Smooth muscle cell (in vitro differentiated cells): ENCODE results near the gene CDH4. TPM values are rescaled to one million over a fixed set of nuclear protein-coding genes. Genes with fewer than 3 reads are reported as not detected.

ENCODE experiments used
- DNase-seq: peaks from one replicate; lab custom pipeline; 2025; ENCODE audit not compliant: unreplicated experiment; lab: John Stamatoyannopoulos, UW
- H2AFZ ChIP-seq: fragments of 200-600 bp; sonication (generic); 2 replicates; pipeline ENCODE4 v1.6.0; 2016; ENCODE audit warnings: antibody characterized with exemption, low read depth, mild to moderate bottlenecking
- H3F3A ChIP-seq: fragments of 200-600 bp; sonication (generic); 2 replicates; pipeline ENCODE4 v1.6.0; 2017; ENCODE audit warnings: antibody characterized with exemption, low read depth
- H3K27ac ChIP-seq: fragments of 200-600 bp; sonication (generic); 2 replicates; pipeline ENCODE4 v1.5.1; 2016; ENCODE audit warnings: low read depth, mild to moderate bottlenecking
- H3K27me3 ChIP-seq: fragments of 200-600 bp; sonication (generic); 2 replicates; pipeline ENCODE4 v1.6.1; 2016; ENCODE audit warnings: low read depth, mild to moderate bottlenecking
- H3K36me3 ChIP-seq: fragments of 200-600 bp; sonication (generic); 2 replicates; pipeline ENCODE4 v1.5.1; 2016; ENCODE audit warnings: low read depth
- H3K4me1 ChIP-seq: fragments of 200-600 bp; sonication (generic); 2 replicates; pipeline ENCODE4 v1.5.1; 2016; ENCODE audit warnings: low read depth
- H3K4me2 ChIP-seq: fragments of 200-600 bp; sonication (generic); 2 replicates; pipeline ENCODE4 v1.6.0; 2016; ENCODE audit warnings: mild to moderate bottlenecking
- H3K4me3 ChIP-seq: fragments of 200-600 bp; sonication (generic); 2 replicates; pipeline ENCODE4 v1.5.1; 2016; ENCODE audit warnings: mild to moderate bottlenecking
- H3K79me2 ChIP-seq: fragments of 200-600 bp; sonication (generic); 2 replicates; pipeline ENCODE4 v1.6.0; 2016; ENCODE audit warnings: low read depth, mild to moderate bottlenecking
- H3K9ac ChIP-seq: fragments of 200-600 bp; sonication (generic); 2 replicates; pipeline ENCODE4 v1.6.0; 2016; ENCODE audit warnings: low read depth
- H3K9me3 ChIP-seq: fragments of 200-600 bp; sonication (generic); replicated peaks from 2 replicates; pipeline ENCODE4 v1.5.1; 2016; ENCODE audit warnings: low read depth
- H4K20me1 ChIP-seq: fragments of 200-600 bp; sonication (generic); 2 replicates; pipeline ENCODE4 v1.6.0; 2016; ENCODE audit warnings: low read depth
- CTCF ChIP-seq: fragments of 200-600 bp; sonication (generic); IDR thresholded peaks from 2 replicates; pipeline ENCODE4 v1.5.1; 2017; ENCODE audit warnings: borderline replicate concordance, mild to moderate bottlenecking, antibody characterized with exemption; ENCODE audit not compliant: insufficient read depth, poor library complexity, severe bottlenecking
- WGBS: methylation state at CpG from one replicate; pipeline ENCODE4 v1.1.7; 2016; ENCODE audit warnings: low lambda C conversion rate; 5-methylcytosine and 5-hydroxymethylcytosine counted together
- polyA plus RNA-seq: library from polyadenylated mRNA; unstranded; fragments of >200 nt; fragmentation: Nextera tagmentation; extraction: Ambion mirVana; gene quantifications from 2 replicates; pipeline ENCODE4 v1.2.1, GENCODE V29; 2016
- total RNA-seq: library from RNA; depleted of rRNA; stranded (reverse); fragments of >200 nt; gene quantifications from 2 replicates; pipeline ENCODE4 v1.2.3, GENCODE V29; 2014

Gene CDH4
- total and polyA plus RNA-seq, 2 experiments from 2014 or later, result 0.03 to 0.04 TPM

- Histone ChIP-seq H3F3A (no peaks in the 10 kb centered on the region), H3K27me3 (peaks cover 3% of the 10 kb centered on the region), H3K4me3 (no peak overlapping the region), H3K4me1 (no peaks in the 10 kb centered on the region), H3K27ac (no peak overlapping the region), H3K4me2 (no peak overlapping the region), H3K79me2 (no peaks in the 10 kb centered on the region), H3K9ac (no peak overlapping the region), H3K9me3 (no peaks in the 10 kb centered on the region), H4K20me1 (no peaks in the 10 kb centered on the region), H2AFZ (no peak overlapping the region), H3K36me3 (no peaks in the 10 kb centered on the region)
- no peak for DNase-seq
- 94% methylated on average over 7 of the region's 7 CpGs for WGBS
- no peak for TF ChIP-seq CTCF
These were observed 258.8 kb downstream of the CDH4 start for GRCh38 chr20:61510778-61511330.

GRCh38 chr20:61512475-61512874 lies 260.4 kb downstream of the CDH4 start:
- Histone ChIP-seq H2AFZ (no peak overlapping the region), H3K4me1 (no peaks in the 10 kb centered on the region), H3K27ac (no peak overlapping the region), H3K4me2 (no peak overlapping the region), H3F3A (no peaks in the 10 kb centered on the region), H3K27me3 (no peaks in the 10 kb centered on the region), H3K4me3 (no peak overlapping the region), H3K36me3 (no peaks in the 10 kb centered on the region), H3K79me2 (no peaks in the 10 kb centered on the region), H3K9me3 (no peaks in the 10 kb centered on the region), H4K20me1 (no peaks in the 10 kb centered on the region), H3K9ac (no peak overlapping the region)
- DNase-seq, result no peak
- 98% methylated on average over 11 of the region's 11 CpGs for WGBS
- TF ChIP-seq CTCF, result no peak

- 95% methylated on average over 17 of the region's 17 CpGs for WGBS
- DNase-seq, result no peak
These were observed 261.3 kb downstream of the CDH4 start for GRCh38 chr20:61513124-61514017.

More at GRCh38 chr20:61513124-61514017, 261.3 kb downstream of the CDH4 start:
- Histone ChIP-seq H3K4me2 (no peak overlapping the region), H3F3A (no peaks in the 10 kb centered on the region), H3K36me3 (no peaks in the 10 kb centered on the region), H3K79me2 (no peaks in the 10 kb centered on the region), H4K20me1 (no peaks in the 10 kb centered on the region), H3K4me1 (no peaks in the 10 kb centered on the region), H2AFZ (no peak overlapping the region), H3K4me3 (no peak overlapping the region), H3K9me3 (no peaks in the 10 kb centered on the region), H3K27ac (no peak overlapping the region), H3K27me3 (no peaks in the 10 kb centered on the region), H3K9ac (no peak overlapping the region)
- no peak for TF ChIP-seq CTCF
